Osteoblast (primary cell): ENCODE results near the gene SCUBE3. TPM values are rescaled to one million over a fixed set of nuclear protein-coding genes. Genes with fewer than 3 reads are reported as not detected.

ENCODE experiments used
- DNase-seq: peaks from one replicate; pipeline ENCODE4 v3.0.0; 2011; ENCODE audit warnings: low spot score, mixed read lengths; ENCODE audit not compliant: insufficient read length; ENCODE audit errors: missing footprints
- H2AFZ ChIP-seq: 2 replicates; pipeline ENCODE4 v1.6.0; 2011; ENCODE audit warnings: mild to moderate bottlenecking, low read length
- H3K27ac ChIP-seq: 2 replicates; pipeline ENCODE4 v1.5.1; 2011; ENCODE audit warnings: mild to moderate bottlenecking, low read depth, low read length, moderate library complexity
- H3K27me3 ChIP-seq: 2 replicates; pipeline ENCODE4 v1.6.0; 2012; ENCODE audit warnings: mild to moderate bottlenecking, control low read depth, inconsistent platforms, low read length, moderate library complexity; ENCODE audit not compliant: insufficient read depth
- H3K36me3 ChIP-seq: 2 replicates; pipeline ENCODE4 v1.5.1; 2011; ENCODE audit warnings: mild to moderate bottlenecking, low read length, control low read depth, moderate library complexity; ENCODE audit not compliant: insufficient read depth
- H3K4me1 ChIP-seq: 2 replicates; pipeline ENCODE4 v1.5.1; 2011; ENCODE audit warnings: mild to moderate bottlenecking, low read length, control low read depth, moderate library complexity; ENCODE audit not compliant: insufficient read depth
- H3K4me2 ChIP-seq: 2 replicates; pipeline ENCODE4 v1.6.0; 2011; ENCODE audit warnings: mild to moderate bottlenecking, low read length; ENCODE audit not compliant: insufficient read depth
- H3K4me3 ChIP-seq: fragments of 200-600 bp; sonication (generic); 3 replicates; pipeline ENCODE4 v1.5.1; 2012; ENCODE audit warnings: mild to moderate bottlenecking, low read length, inconsistent platforms; ENCODE audit not compliant: insufficient read depth
- H3K79me2 ChIP-seq: 2 replicates; pipeline ENCODE4 v1.6.0; 2012; ENCODE audit warnings: mild to moderate bottlenecking, low read length, control low read depth, inconsistent platforms; ENCODE audit not compliant: insufficient read depth
- H3K9me3 ChIP-seq: 2 replicates; pipeline ENCODE4 v1.5.1; 2011; ENCODE audit warnings: low read depth, low read length, control low read depth
- H4K20me1 ChIP-seq: 2 replicates; pipeline ENCODE4 v1.6.0; 2012; ENCODE audit warnings: mild to moderate bottlenecking, low read length, control low read depth; ENCODE audit not compliant: insufficient read depth
- total RNA-seq: library from RNA; depleted of rRNA; stranded (reverse); fragments of >200 nt; gene quantifications from 2 replicates; pipeline ENCODE4 v1.2.3, GENCODE V29; 2012
- TF ChIP-seq, protein P1 (sequence below): IDR thresholded peaks from 2 replicates; pipeline ENCODE4 v1.5.1; 2011; ENCODE audit warnings: mild to moderate bottlenecking, low read depth, low read length, moderate library complexity; ENCODE audit errors: extremely low read depth

SCUBE3 gene
- total RNA-seq, 1 donor = 30.4 TPM

DNA sequence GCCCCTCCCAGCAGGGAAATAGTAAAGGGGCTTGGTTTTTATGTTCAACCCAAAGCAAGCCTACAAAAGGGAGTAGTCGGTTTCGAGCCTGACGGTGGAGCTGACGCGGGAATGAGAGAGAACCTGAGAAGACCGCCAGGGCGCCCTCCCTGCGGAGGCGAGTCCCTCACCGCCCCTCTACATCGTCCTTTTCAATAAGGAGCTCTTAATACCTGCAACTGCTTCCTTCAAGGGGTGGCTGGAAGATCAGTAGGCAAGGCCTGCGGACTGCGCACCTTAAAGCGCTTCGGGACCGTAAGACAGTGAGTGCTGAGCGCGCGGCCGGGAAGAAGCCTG, 45.1 kb downstream of the SCUBE3 start:
- Histone ChIP-seq H3K79me2 (peaks cover 27% of the 10 kb centered on the region), H3K4me3 (peak overlapping the region; percentile 93), H4K20me1 (no peaks in the 10 kb centered on the region), H3K36me3 (no peaks in the 10 kb centered on the region), H3K4me1 (peaks cover 20% of the 10 kb centered on the region), H3K27me3 (no peaks in the 10 kb centered on the region), H3K27ac (peak overlapping the region; percentile 95), H2AFZ (peak overlapping the region; percentile 94), H3K9me3 (no peaks in the 10 kb centered on the region), H3K4me2 (peak overlapping the region; percentile 83)
- peak; percentile 83 for DNase-seq
- TF ChIP-seq, protein P1, sequence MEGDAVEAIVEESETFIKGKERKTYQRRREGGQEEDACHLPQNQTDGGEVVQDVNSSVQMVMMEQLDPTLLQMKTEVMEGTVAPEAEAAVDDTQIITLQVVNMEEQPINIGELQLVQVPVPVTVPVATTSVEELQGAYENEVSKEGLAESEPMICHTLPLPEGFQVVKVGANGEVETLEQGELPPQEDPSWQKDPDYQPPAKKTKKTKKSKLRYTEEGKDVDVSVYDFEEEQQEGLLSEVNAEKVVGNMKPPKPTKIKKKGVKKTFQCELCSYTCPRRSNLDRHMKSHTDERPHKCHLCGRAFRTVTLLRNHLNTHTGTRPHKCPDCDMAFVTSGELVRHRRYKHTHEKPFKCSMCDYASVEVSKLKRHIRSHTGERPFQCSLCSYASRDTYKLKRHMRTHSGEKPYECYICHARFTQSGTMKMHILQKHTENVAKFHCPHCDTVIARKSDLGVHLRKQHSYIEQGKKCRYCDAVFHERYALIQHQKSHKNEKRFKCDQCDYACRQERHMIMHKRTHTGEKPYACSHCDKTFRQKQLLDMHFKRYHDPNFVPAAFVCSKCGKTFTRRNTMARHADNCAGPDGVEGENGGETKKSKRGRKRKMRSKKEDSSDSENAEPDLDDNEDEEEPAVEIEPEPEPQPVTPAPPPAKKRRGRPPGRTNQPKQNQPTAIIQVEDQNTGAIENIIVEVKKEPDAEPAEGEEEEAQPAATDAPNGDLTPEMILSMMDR = peak; percentile 15

DNA sequence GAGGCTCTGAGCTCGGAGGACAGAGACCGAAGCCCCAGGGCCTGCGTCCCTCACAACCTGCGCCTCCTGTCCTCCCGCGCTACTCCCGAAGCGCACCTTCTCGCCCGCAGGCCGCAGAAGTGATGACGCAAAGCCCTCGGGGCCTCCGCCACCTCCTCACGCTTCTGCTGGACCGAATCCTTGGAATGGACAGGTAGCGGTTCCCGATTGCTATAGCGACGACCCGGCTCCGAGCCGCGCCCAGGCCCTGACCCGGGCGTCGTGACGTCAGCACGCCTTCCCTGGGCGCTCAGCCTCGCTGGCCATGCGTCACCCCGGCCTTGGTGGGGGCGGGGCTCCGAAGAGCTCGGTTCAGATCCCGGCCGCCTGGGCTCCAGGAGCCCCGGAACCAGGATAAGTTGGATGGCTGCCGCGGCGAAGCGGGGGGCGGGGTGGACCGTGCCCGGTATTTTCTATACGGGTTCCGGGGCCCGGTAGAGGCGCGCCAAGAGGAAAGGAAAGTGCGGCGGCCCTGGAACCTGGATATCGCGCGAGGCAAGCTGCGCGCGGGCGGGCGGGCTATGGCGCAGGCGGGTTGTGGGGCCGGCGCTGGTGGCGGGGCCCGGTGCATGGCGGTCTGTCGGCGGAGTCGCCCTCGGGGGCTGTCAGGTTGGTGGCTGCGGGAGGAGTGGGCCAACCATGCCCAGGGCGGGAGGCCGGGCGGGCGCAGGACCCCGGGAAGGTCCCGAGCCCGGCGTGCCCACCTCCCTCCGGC, 45.6 kb downstream of the SCUBE3 start, which contains the start of gene ZNF76:
TSS of gene ZNF76 (plus strand) at position 542 of the 754 bp plus-strand sequence. CDS start 21,417 bp downstream, outside the sequence.
- Histone ChIP-seq H3K4me2 (peak within 1 kb of the TSS; percentile 83), H2AFZ (peak within 1 kb of the TSS; percentile 94), H3K27ac (peak within 1 kb of the TSS; percentile 95), H4K20me1 (no peaks in the 10 kb centered on the region), H3K36me3 (no peaks in the 10 kb centered on the region), H3K4me1 (peaks cover 20% of the 10 kb centered on the region), H3K9me3 (no peaks in the 10 kb centered on the region), H3K27me3 (no peaks in the 10 kb centered on the region), H3K79me2 (peaks cover 33% of the 10 kb centered on the region), H3K4me3 (peak within 1 kb of the TSS; percentile 93)
- peak; percentile 99 for DNase-seq
- TF ChIP-seq, protein P1 = no peak

DNA sequence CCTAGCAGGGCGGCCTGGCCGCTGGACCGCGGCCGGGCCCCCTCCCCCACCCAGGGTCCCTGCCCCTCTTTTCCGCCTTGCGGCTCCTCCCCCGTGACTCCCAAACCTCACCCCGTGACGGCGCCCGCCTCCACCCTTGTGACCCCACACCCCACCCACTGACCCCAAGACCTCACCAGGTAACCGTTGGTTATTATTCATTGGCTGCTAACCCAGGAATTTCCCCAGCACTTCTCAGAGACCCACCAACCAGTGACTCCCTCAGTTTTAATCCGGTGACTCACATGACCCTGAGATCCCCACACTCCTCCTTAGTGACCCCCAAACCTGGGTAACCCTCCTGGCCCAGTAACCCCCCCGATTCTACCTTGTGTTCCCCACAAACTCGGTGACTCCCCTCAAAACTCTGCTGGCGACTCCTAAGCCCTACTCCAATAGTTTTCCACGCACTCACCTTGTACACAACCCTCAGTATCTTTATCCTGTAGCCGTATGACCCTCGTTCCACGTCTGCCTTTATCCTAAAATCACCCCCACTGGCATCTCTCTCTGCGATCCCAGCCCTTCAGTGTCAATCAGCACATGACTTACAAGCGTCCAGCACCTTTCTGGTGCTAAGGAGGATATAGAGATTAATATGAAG, 46.3 kb downstream of the SCUBE3 start:
- H3K4me3 ChIP-seq = peak overlapping the region; percentile 93
- peak overlapping the region; percentile 75 for H2AFZ ChIP-seq
- TF ChIP-seq, protein P1 = no peak
- peaks cover 20% of the 10 kb centered on the region for H3K4me1 ChIP-seq
- H3K9me3 ChIP-seq = no peaks in the 10 kb centered on the region
- H3K4me2 ChIP-seq = peak overlapping the region; percentile 83
- no peak for DNase-seq
- no peaks in the 10 kb centered on the region for H3K36me3 ChIP-seq
- peaks cover 36% of the 10 kb centered on the region for H3K79me2 ChIP-seq
- no peaks in the 10 kb centered on the region for H4K20me1 ChIP-seq
- H3K27me3 ChIP-seq = no peaks in the 10 kb centered on the region
- peak overlapping the region; percentile 95 for H3K27ac ChIP-seq
